GM19328 (cell line): ENCODE measurements around the gene PAX7.

Experiments
- ATAC-seq: cut with Tn5 transposase; IDR thresholded peaks from one replicate; pipeline ENCODE4 v1.9.1; 2021; ENCODE audit warnings: mild to moderate bottlenecking, moderate library complexity; ENCODE audit not compliant: unreplicated experiment

Gene PAX7

DNA sequence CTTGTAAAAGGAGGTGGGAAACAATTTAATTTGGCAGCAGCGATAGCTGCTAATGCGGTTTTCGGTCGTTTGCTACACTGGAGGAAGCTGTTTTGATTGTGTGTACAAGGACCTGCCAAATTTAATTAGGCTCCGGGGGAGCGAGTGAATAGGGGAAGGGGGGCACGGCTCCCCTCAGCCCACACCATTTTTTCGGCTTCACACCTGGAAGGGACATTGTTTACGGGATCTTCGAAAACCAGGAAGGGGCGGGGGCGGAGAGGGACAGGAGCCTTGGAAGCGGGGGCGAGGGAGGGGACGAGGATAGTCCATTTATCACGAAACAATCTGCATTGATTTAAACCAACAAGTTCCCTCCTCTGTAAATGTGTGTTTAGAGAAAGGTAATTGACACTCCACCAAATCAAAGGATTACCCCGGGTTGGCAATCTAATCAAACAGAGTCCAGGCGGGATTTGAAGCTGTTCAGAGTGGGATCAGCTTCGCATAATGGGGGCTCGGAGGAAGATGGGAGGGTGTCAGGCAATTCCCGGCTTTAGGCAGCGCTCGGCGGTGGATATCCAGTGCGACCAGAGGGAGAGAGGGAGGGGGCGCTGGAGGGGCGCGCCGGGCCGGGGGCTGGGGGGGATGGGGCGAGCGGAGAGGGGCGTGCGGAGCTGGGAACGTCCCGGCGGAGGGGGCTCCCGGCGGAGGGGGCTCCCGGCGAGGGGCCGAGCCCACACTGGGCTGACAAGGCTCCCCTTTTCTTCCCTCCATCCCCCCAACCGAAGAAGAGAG is 9.8 kb downstream of the PAX7 start:
- no peak for ATAC-seq

DNA sequence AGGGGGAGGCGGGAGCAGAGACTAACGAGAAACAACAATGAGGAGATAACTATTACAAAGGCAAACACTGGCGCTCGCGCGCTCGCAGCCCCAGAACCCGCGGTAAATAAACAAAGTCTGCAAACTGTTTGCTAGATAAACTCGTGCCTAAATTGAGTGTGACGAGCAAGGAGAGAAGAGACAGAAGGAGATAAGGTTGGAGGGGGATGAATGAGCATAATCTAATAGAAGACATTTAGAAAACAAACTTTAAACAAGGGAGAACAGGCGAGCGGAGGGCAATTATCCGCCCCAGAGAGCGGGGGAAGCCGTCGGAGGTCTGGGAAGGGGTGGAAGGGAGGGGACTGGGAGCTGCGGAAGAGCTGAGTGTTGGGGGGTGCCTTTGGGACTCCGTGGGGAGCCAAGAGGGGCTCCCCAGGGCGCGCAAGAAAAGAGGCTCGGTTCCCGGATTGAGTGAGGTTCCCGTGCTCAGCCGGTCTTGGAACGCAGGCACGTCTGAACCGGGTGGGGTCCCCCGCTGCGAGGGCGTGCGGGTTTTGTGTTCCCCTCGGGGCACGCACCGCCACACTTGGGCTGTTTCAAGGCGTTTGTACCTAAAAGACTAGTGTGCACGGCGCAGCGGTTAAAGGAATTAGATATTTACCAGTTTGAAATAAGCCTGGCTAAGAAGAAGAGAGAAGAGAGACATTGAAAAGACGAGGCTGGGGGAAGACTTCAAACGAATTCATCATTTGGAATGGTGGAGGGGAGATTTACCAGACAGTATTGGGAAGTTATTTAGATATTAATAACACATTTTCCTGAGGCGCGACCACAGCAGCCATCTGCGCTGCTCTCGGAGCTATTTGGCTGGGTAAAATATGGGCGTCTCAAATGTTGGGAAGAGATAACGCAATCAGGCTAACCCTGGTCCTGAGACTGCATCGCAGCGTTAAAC is 10.6 kb downstream of the PAX7 start:
- no peak for ATAC-seq

DNA sequence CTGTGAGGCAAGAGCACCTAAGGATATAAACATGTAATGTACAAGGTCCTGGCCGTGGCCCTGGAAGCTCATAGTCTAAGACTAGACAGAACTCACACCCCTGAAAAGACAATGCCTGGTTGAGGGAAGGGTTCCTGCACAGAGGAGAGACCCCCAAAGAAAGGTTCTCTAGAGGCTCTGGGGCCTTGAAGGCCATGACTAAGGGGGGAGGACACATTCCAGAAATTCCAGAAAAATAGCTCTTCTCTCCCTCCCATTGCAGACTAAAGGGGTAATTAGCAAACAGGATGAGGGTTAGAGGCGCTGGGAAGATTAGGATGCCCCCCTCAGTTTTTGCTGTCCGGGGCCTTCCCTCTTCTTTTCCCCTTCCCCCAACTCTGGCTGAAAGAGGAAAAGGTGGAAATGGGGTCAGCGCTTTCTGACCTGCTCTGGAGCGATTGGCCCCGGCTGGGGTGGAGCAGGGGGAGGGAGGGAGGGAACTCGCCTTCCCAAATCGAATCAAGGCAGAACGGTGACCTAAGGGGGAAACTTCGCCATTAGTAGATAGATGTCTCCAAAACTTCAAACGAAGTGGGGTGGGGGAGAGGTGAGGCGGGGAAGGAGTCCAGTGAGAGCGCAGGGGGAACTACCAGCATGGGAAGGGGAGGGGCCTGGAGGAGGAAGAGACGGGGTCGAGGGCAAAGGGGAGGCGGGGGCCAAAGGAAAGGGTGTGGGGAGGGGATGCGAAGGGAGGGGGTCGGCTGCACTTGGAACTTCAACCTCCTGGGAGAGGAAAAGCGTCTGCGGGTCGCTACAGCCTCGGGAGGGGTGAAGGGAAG is 11.8 kb downstream of the PAX7 start:
- ATAC-seq: no peak

DNA sequence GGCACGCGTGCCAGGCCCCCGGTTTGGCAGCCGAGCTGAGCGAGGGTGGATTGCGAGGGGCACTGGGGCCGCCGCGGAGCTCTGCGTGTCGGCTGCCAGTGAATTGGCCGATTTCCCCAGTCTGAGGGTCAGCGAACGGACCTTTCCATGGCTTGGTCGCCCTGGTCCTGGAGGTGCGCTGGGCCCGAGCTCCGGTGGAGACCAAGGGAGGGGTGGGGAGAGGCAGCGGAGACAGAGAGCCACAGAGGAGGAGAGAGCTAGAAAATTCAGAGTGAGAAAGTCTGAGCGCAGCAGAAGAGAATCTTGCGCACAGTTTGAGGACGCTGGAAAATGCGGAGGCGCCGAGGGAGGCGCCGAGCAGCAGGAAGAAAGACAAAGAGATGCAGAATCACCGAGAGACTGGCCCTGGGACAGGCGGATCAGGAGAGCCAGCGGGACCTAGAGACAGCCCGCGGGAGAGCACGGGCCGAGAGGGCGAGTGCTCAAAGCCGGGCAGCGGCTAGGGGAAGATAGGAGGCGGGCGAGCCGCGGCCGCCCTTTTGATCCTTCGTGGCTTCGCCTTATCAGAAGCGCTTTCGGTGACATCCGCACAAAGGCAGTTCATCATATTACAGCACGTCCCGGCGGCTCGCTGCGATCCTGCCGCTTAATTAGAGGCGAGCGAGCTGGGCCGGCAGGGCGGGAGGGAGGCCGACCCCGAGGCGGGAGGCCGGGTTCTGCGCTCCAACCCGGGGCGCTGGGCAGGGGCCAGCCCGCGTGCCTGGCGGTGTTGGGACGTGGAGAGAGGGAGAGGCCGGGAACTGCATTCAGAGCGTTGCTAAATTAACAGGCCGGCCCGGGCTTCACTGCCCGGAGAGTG is 12.7 kb downstream of the PAX7 start:
- ATAC-seq: no peak

DNA sequence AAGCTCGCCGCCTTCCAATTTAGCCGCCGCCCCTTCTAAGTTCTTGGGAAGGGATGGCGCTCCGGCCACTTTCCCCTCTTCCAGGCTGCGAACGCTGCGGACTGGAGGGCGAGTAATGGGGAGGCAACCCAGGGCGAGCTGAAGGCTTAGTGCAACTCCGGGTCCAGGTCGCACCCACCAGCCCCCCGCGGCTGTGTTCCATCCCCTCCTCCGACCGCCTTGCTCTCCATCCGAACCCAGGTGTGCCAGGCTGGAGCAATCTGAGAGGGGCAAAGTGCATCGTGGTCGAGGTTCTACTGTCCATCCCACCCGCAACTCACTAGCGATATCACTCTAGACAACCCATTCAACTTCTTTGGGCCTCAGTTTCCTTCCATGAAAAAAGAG is 13.4 kb downstream of the PAX7 start:
- ATAC-seq: no peak

DNA sequence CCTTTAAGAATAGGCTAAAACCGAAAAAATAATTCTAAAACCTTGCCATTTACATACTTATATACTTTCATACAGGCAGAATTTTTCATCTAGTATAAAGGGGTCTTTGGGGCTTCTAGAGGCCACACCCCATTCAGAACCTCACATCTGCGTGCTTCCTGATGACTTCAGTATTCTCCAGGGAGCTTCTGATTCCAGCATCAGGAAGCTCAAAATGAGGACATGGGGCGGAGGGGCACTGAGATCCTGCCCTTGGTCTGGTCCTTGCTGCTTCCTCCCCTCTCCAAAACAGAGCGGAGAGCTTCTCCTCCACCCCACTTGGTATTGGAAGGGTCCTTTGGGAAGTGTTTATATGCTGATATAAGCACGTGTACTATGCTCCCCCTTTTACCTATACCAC is 13.8 kb downstream of the PAX7 start:
- ATAC-seq: no peak

DNA sequence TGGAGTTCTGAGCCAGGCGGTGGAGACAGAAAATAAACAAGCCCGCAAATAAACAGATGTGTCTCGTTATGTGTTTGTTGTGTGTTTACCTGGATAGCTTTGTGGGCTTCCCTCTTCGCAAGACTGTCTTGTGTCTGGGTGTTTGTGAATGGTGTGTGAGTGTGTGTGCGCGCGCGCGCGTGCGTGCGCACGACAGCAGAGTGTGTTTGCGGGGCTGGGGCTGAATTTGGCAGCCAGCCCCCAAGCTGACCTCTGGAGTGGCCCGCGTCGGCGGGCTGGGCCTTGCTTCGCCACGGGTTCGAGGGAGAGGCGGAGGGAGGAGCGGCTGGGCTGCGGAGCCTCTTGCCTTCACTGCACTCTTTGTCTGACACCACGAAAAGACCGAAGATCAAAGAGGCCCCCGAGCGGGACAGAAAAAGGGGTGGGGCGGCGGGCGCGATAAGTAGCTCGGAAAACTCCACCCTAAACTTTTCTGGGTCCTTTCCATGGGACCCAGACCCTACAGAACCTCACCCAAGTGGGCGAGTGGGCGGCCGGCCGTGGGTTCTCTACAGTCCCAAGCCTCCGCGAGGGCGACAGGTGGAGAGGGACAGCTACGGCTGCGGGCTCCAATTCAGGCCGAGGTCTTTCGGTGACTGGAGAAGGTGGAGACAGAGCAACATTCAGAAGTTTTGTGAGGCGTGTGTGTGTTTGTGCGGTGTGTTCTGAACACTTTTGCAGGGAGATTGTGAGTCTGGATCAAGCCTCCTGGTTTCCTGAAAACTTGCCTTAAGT is 14.5 kb downstream of the PAX7 start:
- no peak for ATAC-seq

DNA sequence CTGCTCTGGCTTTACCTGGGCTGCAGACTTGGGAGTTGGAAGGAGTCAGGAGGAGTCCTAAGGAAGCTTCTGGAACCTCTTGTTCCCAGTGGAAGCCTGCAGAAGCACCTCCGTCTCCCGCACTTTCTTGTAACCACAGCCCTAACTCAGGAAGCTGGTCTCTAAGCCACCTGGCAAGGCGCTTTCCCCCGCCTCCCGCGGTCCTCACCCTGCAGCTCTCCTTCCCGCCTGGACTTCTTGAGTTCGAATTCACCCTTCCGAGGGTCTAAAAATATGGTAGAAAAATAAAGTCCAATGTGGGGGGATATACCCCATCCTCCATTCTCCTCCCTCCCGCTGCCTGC is 15.1 kb downstream of the PAX7 start:
- ATAC-seq: no peak

DNA sequence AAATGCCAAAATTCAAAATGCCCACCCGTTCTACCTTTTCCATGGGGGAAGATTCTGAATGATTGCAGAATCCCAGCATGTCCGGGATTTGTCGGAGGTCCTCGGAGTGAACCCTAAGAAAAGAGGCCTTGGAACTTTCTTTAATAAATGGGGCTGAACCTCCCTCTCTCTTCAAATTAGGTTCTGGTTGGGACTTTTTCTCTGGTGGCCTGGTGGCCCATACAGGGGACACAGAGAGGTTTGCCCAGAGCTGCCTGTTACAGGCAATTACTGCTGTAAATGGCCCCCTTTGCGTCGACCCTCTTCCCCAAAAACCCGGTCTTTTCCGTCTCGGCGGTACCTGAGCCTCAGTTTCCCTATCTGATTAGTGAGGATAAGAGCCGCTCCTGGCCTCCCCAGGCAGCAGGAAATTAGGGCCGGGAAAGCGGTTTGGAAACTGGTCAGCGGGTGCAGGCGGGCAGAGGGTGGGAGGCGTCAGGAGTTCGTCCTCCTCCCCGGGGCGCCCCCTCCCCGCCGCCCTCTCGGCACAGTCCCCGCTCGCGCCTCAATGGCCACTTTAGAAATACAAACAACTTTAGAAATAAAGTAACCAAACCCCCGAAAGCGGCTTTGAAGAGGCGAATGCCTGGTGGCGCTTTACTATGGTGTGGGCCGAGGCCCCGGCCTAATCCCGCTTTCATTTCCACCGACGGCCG is 15.6 kb downstream of the PAX7 start:
- ATAC-seq: no peak

DNA sequence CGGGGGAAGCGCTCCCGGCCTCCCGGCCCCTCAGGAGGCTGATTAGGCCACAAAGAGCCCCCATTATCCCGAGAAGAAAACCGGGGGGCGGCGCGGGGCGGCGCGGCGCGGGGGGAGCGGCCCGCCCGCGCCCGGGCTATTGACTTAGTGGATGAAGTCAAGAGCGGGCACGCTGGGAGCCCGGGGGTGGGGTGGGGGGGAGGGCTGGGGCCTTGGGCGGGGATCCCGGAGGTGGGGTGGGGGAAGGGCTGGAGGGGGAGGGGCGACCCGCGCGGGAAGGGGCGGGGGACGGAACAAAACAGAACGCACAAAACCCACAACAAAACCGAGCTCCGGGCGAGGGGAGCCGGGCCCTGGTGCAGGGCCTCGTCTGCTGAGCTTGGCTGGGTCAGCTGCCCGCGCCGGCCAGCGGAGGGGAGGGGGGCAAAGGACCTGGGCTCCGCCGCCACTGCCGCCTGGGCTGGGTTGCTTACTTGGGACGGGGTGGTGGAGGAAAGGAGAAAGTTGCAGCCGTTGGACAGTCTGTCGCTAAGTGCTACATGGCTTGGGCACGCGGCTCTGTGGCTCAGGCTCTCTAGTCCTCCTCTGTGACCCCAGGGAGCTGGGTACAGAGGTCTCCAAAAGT is 16.3 kb downstream of the PAX7 start:
- ATAC-seq: no peak

DNA sequence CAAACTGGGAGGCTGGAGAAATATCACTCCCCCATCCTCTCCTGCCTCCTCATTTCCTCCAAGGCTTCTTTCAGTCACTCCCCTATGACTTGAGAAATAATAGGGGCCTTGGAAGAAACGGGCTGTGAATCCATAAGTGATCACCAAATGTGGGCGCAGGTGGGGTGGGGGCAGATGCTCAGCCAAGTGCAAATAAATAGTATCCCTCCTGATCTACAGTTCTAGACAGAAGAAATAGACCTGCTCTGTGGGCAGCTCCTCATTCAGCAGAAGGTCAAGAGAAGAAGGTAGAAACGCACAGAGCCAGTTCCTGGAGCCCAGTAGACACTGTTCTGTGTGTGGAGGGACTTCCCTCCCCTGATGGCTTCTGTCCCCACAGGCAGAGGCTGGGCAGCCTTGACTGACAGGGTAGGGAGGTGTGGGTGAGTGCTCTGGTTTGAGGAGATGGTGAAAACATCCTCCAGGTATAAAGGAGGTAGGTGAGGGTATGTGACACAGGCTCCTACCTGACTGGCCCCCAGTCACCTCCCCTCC is 17.1 kb downstream of the PAX7 start:
- ATAC-seq: no peak

DNA sequence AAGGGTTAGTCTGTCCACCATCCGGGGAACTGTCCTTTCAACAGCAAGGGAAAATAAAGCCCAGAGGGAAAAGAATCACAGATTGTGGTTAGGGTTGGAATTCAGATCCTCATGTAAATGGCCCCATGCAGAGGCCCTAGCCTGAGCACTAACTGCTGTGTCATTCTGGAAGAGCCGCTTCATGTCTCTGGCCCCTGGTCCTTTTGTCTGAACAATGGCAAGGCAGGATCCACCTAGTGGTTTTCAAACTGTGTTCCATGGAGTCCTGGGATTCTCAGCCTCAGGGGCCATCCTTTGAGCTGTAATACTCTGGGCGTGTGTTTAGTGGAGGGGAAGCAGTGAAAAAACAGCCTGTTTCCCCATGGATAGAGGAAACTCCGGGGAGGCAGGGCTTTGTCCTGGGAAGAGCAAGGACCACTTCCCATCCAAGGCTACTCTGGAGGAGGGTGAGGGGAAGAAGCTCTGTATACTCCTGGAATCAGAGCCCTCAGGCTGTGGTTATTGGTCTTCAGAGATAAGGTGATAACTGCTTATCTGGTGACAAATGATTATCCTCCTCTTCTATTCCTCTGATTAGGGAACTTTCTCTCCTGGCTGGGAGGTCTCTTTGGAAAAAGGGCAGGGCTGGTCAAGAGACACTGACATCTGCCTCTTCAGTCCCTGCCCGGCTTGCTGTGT is 19.2 kb downstream of the PAX7 start:
- ATAC-seq: no peak

DNA sequence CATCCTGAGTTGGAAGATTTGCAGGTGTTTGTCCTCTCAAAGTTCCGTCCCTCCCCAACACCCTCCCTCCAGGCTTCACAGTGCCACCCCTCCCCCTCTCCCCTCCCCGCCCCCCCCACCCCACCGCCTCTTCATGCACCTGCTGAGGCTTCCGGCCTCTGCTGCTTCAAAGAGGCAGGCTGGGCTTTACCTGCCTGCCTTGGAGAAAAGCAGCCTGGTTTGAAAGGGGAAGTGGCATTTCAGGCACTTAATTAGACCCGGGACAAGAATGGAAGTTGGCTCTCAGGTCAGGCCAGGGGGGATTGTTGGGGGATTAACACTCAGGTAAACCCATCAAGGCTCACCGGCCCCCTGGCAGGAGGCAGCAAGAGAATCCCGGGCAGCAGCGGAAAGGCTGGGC is 21.1 kb downstream of the PAX7 start:
- no peak for ATAC-seq

DNA sequence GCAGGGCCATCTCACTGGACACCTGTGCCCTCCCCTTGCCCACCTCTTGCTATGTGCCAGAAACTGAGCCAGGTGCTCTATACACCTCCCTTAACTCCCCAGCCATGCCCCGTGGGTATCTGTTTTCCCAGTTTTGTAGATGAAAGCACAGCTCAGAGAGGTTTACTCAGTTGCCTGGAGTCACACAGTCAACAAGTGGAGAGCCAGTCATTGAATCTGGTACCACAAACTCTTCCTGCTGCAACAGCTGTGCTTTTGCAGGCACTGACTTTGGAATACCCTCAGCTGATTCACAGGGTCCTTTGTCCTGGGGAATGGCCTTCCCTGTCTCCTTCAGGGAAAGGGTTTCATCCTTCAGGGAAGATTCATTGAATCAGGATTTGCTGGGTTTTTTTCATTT is 22.1 kb downstream of the PAX7 start:
- ATAC-seq: no peak

DNA sequence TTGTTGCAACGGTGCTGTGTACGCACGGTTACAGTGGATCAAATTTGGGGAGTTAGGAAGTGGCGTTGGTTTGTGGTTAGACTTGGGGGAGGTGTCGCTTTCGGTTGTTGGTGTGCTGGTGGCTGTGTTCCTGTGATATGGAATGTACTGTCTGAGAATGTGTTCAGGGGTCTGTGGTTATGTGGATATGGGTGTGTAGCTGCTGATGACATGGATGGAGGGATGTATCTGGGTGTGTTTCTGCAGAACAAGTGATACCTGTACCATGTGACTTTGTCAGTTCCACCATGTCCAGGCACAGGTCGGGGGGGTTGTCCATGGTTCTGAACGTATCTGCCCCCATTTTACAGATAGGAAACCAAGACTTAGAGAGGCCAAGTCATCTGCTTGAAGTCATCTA is 22.7 kb downstream of the PAX7 start:
- ATAC-seq: no peak

DNA sequence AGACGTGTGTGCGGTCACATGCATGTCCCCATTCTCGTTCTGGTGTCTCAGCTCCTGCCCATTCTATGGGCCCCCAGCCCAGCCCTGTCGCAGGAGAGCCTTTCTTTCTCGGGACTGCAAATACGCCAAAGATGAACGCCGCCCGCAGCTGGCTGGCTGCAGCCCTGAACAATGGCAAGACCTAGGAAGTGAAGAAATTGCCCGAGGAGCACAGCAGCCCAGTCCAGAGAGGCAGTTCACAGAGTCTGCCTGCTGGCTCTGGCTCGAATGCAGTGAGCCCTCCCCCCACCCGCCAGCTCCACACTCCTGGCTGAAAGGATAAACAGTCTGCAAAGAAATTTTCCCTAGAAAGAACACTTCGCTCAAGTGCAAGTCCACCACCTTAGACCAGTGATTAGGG is 23.3 kb downstream of the PAX7 start:
- ATAC-seq: no peak

DNA sequence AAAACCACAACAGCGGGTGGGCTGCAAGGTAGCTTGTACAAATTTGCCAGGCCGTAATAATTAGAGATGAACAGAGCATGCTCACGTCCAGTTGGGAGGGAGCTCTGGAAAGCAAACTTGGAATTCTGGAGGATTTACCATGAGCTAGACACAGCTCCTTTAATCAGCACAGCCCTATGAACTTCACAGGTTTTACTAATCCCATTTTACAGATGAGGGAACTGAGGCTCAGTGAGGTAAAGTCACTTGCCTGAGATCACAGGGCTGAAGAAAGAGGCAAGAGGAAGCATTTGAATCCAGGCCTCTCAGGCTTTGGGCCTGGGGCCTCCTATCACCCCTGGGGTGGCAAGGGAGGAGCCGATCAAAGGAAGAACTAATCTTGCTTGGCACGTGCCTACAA is 24.0 kb downstream of the PAX7 start:
- ATAC-seq: no peak
